Prostate gland (tissue), 2 donors: ENCODE measurements around the gene LRP3. TPM values are rescaled to one million over a fixed set of nuclear protein-coding genes. Genes with fewer than 3 reads are reported as not detected.
"Not testable (repeated sequence)": the region's sequence is repeated elsewhere in the genome, so short reads cannot be mapped to it uniquely, and the experiment has no call there.

ENCODE experiments used
- DNase-seq: peaks from one replicate; pipeline ENCODE4 v3.0.0-alpha.2; 2019; ENCODE audit warnings: low spot score
- H3K27ac ChIP-seq, 2 donors: fragments of 200-600 bp; sonication (generic); 2 replicates each; pipeline ENCODE4 v1.5.1; 2017 to 2019
- H3K27me3 ChIP-seq: fragments of 200-600 bp; sonication (generic); replicated peaks from 2 replicates; pipeline ENCODE4 v1.5.1; 2019; ENCODE audit not compliant: insufficient read depth
- H3K36me3 ChIP-seq, 2 donors: fragments of 200-600 bp; sonication (generic); 1 replicate in 1 of 2; 2 replicates in 1 of 2; pipeline versions ENCODE4 v1.5.1 to v1.8.1; 2017 to 2019
- H3K4me1 ChIP-seq: fragments of 200-600 bp; sonication (generic); replicated peaks from 2 replicates; pipeline ENCODE4 v1.5.1; 2019
- H3K4me3 ChIP-seq, 2 donors: fragments of 200-600 bp; sonication (generic); 2 replicates each; pipeline ENCODE4 v1.5.1; 2017 to 2019
- H3K9me3 ChIP-seq: fragments of 200-600 bp; sonication (generic); 2 replicates; pipeline ENCODE4 v1.5.1; 2017
- CTCF ChIP-seq, 4 experiments: fragments of 200-600 bp in 2 of 4; fragments of 450-650 bp in 2 of 4; sonication (generic) in 2 of 4; IDR thresholded peaks; 1 replicate in 3 of 4; 2 replicates in 1 of 4; pipeline ENCODE4 v1.5.1; 2016 to 2019; ENCODE audit warnings: antibody characterized with exemption in 4 of 4, mild to moderate bottlenecking in 2 of 4, moderate library complexity in 2 of 4
- POLR2A ChIP-seq: fragments of 450-650 bp; IDR thresholded peaks from one replicate; pipeline ENCODE4 v1.6.1; 2016; ENCODE audit warnings: antibody characterized with exemption, mild to moderate bottlenecking
- POLR2AphosphoS5 ChIP-seq: sonication (generic); formaldehyde crosslinking; IDR thresholded peaks from one replicate; pipeline ENCODE4 v1.6.1; 2017; ENCODE audit warnings: antibody characterized with exemption
- WGBS: methylation state at CpG from one replicate; pipeline ENCODE4 v1.1.5; 2018; 5-methylcytosine and 5-hydroxymethylcytosine counted together
- intact Hi-C: fragments of 100-400 bp; cut with DNase I; formaldehyde crosslinking; loops from one replicate; pipeline ENCODE4 v1.14.2; 2022
- total RNA-seq, 2 donors: library from RNA; depleted of rRNA; stranded (reverse); fragments of >200 nt; gene quantifications; one replicate each; pipeline ENCODE4 v1.1.0, GENCODE V29; 2016

Gene LRP3
- total RNA-seq, 2 donors from 2014 or later, result 63.7 to 64.4 TPM

- peaks cover 2% of the 10 kb centered on the region for H3K4me1 ChIP-seq
- no peak for TF ChIP-seq POLR2AphosphoS5
- TF ChIP-seq CTCF (IDR thresholded peaks at IDR 0.05), result no peak
- no peak overlapping the region for H3K27ac ChIP-seq
- intact Hi-C loops, result no loop called here
- no peak overlapping the region for H3K4me3 ChIP-seq
- no peaks in the 10 kb centered on the region for H3K36me3 ChIP-seq
- H3K9me3 ChIP-seq, result no peaks in the 10 kb centered on the region
- H3K27me3 ChIP-seq, result peaks cover 8% of the 10 kb centered on the region
- DNase-seq, result no peak
- 76% methylated on average over 6 of the region's 6 CpGs for WGBS
Measured at GRCh38 chr19:33221638-33222037, 27.5 kb downstream of the LRP3 start.

GRCh38 chr19:33222255-33222654 is 28.1 kb downstream of the LRP3 start:
- not testable (repeated sequence) for DNase-seq
- WGBS, result 96% methylated on average over 2 of the region's 2 CpGs

GRCh38 chr19:33224694-33225457 is 30.7 kb downstream of the LRP3 start:
- WGBS, result 57% methylated on average over 18 of the region's 18 CpGs
- TF ChIP-seq CTCF (IDR thresholded peaks at IDR 0.05) (no peak), POLR2AphosphoS5 (no peak), POLR2A (no peak)
- intact Hi-C loops, result no loop called here
- H3K27me3 ChIP-seq, result peaks cover 8% of the 10 kb centered on the region
- peak overlapping the region in 1 of 2 donors; percentile 7 for H3K4me3 ChIP-seq
- H3K4me1 ChIP-seq, result peaks cover 3% of the 10 kb centered on the region
- no peak for DNase-seq
- no peak overlapping the region for H3K27ac ChIP-seq
- H3K9me3 ChIP-seq, result no peaks in the 10 kb centered on the region
- H3K36me3 ChIP-seq, result no peaks in the 10 kb centered on the region

More at GRCh38 chr19:33222255-33222654, 28.1 kb downstream of the LRP3 start:
- intact Hi-C loops, H3K27me3 ChIP-seq, H3K9me3 ChIP-seq, H3K36me3 ChIP-seq, H3K4me3 ChIP-seq, H3K27ac ChIP-seq, H3K4me1 ChIP-seq: not testable (repeated sequence)

- intact Hi-C loops, result no loop called here
- peaks cover 3% of the 10 kb centered on the region for H3K4me1 ChIP-seq
- TF ChIP-seq POLR2A, result no peak
- TF ChIP-seq POLR2AphosphoS5, result no peak
- TF ChIP-seq CTCF (IDR thresholded peaks at IDR 0.05), result no peak
- 3% methylated on average over 48 of the region's 62 CpGs for WGBS
- peaks cover 8% of the 10 kb centered on the region for H3K27me3 ChIP-seq
- no peaks in the 10 kb centered on the region for H3K36me3 ChIP-seq
- H3K4me3 ChIP-seq, result peak within 1 kb of the TSS; percentile 5 to 27
- no peak within 1 kb of the TSS for H3K27ac ChIP-seq
- no peaks in the 10 kb centered on the region for H3K9me3 ChIP-seq
- no peak for DNase-seq
Measured at GRCh38 chr19:33225458-33225926, 31.4 kb downstream of the LRP3 start, which contains the start of gene SLC7A10. Gene SLC7A10, minus strand, starts transcription at chr19:33225850. Its CDS starts 147 bp downstream, at chr19:33225703.

GRCh38 chr19:33226550-33227241 is 32.6 kb downstream of the LRP3 start:
- intact Hi-C loops, result no loop called here
- no peak for TF ChIP-seq POLR2AphosphoS5
- TF ChIP-seq POLR2A, result no peak
- no peak for TF ChIP-seq CTCF (IDR thresholded peaks at IDR 0.05)
- H3K9me3 ChIP-seq, result no peaks in the 10 kb centered on the region
- peak; percentile 24 for DNase-seq
- H3K4me3 ChIP-seq, result peak overlapping the region; percentile 5 to 27
- 6% methylated on average over 44 of the region's 66 CpGs for WGBS
- H3K27ac ChIP-seq, result no peak overlapping the region
- H3K4me1 ChIP-seq, result peaks cover 3% of the 10 kb centered on the region
- H3K27me3 ChIP-seq, result peaks cover 8% of the 10 kb centered on the region
- H3K36me3 ChIP-seq, result no peaks in the 10 kb centered on the region
